MM.1S (cell line): ENCODE data around the gene FGFR2.

Experiments
- EZH2 ChIP-seq: fragments of 300-600 bp; sonication (generic); optimal IDR thresholded peaks from 2 replicates; pipeline ENCODE3; 2017; ENCODE audit warnings: low read depth, mild to moderate bottlenecking, antibody characterized with exemption, low read length, mixed read lengths
- EZH2phosphoT487 ChIP-seq: fragments of 300-600 bp; sonication (generic); IDR thresholded peaks from 2 replicates; pipeline ENCODE4 v1.6.1; 2018; ENCODE audit warnings: antibody characterized with exemption, low read length
- TF ChIP-seq, protein P1 (sequence below): fragments of 300-600 bp; sonication (generic); IDR thresholded peaks from 2 replicates; pipeline ENCODE4 v1.5.1; 2016; ENCODE audit warnings: antibody characterized with exemption, low read length, mixed read lengths

DNA sequence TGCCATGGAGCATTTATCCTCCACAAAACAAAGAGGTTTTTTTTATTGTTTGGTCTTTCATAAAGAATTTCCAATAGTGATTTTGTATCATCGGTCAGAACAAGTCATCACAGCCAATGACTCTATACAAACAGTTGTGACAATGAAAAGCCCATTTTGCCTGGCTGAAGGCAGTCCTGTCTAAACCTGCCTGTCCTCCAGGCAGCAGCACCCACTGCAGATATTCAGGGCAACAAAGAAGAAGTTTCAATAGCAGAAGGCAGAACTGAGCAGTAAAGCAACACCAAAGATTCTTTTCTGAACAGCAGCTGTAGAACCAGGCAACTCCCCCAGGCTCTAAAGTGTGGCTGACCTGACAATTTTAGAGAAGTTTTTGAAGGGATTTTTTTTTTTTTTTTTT lies 169.4 kb downstream of the FGFR2 start:
- no peak for TF ChIP-seq EZH2phosphoT487
- no peak for TF ChIP-seq EZH2
- TF ChIP-seq, protein P1, sequence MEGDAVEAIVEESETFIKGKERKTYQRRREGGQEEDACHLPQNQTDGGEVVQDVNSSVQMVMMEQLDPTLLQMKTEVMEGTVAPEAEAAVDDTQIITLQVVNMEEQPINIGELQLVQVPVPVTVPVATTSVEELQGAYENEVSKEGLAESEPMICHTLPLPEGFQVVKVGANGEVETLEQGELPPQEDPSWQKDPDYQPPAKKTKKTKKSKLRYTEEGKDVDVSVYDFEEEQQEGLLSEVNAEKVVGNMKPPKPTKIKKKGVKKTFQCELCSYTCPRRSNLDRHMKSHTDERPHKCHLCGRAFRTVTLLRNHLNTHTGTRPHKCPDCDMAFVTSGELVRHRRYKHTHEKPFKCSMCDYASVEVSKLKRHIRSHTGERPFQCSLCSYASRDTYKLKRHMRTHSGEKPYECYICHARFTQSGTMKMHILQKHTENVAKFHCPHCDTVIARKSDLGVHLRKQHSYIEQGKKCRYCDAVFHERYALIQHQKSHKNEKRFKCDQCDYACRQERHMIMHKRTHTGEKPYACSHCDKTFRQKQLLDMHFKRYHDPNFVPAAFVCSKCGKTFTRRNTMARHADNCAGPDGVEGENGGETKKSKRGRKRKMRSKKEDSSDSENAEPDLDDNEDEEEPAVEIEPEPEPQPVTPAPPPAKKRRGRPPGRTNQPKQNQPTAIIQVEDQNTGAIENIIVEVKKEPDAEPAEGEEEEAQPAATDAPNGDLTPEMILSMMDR: no peak
